Mesenteric fat pad (tissue), 1 donor: ENCODE measurements around the gene CALB2. TPM values are rescaled to one million over a fixed set of nuclear protein-coding genes. Genes with fewer than 3 reads are reported as not detected.

ENCODE experiments used
- DNase-seq: peaks from one replicate; pipeline ENCODE4 v3.0.0-alpha.2; 2020; ENCODE audit warnings: low spot score
- total RNA-seq: library from RNA; stranded (reverse); fragmentation: NEBNext Ultra II Directional; extraction: Animal tissue kit (Norgen Biotek cat#: 25700); gene quantifications from one replicate; pipeline ENCODE4 v1.2.1, GENCODE V29; 2021
- donor health status: DM: yes; HTN: yes; CAD: no.

Gene CALB2
- total RNA-seq, 1 donor from 2014 or later = 190 TPM

DNA sequence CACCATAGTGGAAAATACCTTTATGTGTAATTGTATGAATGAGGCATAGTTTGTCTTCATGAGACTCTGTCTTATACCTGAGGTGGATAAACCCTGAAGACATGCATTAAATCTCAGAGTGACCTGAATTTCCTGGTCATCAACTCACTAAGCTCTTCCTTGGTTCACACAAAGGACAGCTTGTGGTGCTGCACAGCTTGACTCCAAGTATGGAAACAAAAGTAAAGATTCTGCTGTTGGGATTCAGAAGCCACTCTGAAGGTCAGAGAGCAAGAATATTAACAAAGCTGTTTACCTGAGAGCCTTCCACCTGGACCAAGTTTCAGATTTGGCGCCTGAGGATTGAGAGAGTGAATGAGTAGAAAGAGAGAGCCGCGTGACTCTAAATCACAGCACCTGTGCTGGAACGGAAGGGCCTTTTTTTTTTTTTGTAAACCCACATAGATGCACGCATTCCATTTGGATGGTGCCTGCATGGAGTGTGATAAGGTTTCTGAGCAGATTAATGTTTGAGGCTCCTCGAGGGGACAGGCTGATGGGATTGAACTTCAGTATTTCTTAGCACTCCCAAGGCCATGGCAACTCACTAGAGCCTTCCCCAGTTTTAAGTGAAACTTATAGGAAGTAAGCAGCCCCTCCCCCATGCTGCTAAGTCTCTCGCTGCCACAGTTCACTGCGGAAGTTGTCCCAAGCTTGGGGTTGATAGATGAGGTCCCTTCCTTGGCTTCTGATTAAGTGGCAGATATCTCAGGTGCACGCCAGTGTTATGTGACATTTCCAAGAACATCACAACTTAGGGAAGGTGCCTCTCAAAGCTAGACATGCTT lies 28.7 kb downstream of the CALB2 start:
- DNase-seq = no peak

DNA sequence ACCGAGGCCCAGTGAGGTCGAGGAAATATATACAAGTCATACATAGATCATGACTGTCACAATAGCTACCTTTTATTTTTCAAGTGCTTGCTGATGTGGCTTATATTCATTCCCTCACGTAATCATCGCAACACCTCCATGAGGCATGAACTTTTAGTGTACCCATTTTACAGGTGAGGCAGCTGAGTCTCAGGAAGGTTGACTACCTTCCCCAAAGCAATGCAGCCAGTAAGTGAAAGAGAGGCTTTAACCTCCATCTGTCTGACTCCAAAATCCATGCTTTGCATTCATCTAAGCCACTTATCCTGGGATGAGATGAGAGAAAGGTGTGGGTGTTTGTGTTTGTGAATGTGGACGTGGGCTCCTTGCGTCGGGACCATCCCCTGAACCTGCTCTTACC lies 30.8 kb downstream of the CALB2 start:
- no peak for DNase-seq

DNA sequence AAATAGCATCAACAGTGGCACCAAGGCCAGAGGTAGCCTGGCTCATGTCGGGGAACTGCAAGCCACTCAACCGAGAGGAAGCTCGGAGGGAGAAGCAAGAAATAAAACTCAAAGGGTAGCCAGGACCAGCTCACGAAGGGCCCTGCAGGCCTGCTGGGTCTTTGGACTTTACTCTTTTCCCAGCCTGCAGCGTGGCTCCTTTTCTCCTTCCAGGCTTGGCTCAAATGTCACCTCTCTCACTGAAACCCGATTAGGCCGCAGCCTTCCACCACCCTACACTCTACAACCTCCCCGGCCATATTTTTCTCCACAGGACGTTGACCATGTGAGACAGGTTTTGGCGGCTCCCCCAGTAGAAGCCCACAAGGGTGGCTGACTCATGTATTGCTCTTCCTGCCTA lies 38.1 kb downstream of the CALB2 start:
- DNase-seq = no peak

DNA sequence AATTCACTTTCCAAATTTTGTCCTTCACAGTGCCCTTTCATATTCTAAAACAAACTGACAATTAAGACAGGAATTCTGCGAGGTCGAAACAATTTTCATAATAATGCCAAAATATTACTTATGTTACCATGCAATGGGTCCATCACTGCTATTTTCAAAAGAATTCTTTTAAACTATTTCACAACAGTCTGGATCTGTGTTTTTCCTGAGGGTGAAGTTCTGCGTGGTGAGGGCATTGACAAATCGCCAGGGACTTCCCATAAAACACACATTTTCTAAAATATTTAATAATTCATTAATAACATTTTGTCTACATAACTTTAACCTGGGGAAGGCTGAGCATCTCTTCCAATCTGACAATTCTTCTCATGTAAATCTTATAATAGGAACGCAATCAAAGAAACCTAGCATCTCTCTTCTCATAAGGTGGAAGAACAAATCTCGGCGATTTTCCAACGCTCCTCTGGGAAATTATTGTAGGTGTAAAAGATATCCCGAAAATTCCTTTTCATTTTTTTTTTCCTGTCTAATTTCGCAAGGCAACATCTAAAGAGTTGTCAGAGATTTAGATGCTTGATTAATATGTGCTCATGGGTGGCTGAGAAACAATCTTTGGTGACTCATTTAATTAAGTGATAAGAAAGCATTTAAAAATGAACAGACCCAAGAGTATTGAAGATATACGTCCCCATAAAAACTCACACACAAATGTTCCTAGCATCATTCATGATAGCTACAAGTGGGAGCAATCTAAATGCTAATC lies 41.5 kb downstream of the CALB2 start:
- no peak for DNase-seq

DNA sequence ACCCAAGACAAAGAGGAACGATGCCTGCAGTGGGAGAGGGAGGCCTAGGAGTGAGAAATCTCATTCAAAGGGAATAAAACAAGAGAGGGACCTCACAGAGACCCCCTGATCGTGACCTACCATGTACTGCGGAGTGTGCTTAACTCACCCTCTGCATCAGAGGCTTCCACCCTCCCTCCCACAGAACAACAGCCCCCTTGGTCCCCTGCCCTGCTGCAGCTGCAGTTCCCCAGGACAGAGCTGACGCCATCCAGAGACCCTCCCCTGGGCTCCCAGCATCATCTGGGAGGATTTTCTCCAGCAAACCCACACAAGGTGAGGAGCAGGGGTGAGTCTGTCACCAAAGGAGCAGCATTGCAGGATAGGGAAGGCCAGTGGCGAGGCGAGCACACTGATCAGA lies 43.5 kb downstream of the CALB2 start:
- no peak for DNase-seq

DNA sequence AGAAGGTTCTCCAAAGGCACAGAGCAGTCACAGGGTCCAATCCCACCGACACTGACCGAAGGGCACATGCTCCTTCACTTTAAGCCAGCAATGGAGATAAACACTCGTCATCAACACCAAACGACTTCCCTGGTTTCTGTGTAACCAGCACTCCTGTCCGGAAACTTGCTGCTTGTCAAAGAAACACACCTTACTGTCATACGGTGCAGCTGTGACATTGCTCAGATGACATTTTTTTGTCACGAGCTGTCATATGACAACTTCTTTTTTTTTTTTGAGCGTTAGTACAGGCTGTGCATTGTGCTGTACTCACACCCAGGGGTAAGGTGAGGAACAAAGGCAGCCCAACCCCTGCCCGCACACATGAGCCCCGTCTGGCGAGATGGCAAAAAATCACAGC lies 44.2 kb downstream of the CALB2 start:
- DNase-seq = no peak

DNA sequence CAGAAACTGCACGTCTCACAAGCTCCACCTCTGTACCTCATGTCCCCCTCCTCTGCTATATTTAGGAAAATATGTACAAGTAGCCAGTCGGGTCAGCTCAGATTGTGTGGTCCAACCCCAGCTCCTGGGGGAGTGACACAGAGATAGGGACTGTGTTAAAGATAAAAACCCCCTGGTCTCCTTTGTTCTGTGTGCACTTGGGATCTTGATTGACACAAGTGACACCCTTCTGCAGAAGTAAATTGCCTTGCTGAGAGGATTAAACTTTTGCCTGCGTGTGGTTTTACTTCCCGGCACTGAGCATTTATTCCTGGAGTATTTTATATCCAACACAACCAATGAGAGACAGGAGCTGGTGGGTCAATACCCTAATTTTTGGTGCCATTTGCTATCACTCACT lies 45.8 kb downstream of the CALB2 start:
- no peak for DNase-seq

DNA sequence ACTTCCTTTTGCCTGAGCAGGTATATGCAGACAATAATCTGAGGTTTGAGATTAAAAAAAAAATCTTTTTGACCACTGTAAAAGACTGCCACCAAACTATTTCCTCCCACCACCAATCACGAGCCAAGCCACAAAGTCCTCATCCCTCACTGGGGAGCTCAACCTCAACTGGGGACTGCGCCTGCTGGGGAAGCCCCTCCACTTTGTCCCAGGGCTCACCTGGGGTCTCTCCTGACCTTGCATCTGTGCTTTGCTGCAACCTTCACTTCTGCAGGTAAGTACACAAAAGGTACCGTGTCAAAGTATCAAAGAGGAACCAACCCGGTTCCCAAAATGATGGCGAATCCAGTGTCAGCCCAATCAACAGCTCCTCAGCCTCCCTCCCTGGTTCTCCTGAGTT lies 47.8 kb downstream of the CALB2 start:
- no peak for DNase-seq

DNA sequence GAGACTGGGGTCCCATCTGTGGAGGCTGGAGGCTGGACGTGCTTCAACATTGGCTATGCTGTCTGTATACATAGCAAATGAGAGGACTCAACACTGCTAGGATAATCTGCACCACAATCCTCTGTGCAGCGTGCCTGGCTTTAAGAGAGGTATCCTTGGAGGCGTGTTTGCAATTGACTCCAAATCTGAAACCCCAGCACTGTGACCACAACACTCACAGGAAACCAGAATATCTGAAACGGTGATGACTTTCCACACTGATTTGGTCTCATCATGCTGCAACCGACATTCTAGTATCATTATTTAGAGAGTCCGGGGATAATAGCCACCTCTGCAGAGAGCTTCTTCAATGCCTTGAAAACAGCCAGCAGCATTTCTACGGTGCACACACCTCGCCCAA lies 48.2 kb downstream of the CALB2 start:
- DNase-seq = no peak

DNA sequence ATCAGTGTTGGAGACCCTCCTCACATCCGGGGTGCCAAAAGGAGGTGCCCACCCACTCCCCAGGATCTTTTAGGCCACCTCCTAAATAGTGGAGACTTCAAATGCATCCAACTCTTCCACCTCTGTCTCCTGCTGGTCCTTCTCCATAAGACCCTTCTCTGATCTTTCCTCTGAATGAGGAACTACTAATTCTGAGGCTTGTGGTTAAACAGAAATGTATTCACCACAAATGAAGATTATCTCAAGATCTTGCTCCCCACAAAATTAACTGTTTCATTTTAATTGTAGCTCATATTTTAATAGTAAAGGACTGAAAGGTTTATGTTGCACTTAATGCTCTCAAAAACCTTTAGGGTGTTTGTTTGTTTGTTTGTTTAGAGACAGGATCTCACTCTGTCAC lies 49.2 kb downstream of the CALB2 start:
- no peak for DNase-seq

DNA sequence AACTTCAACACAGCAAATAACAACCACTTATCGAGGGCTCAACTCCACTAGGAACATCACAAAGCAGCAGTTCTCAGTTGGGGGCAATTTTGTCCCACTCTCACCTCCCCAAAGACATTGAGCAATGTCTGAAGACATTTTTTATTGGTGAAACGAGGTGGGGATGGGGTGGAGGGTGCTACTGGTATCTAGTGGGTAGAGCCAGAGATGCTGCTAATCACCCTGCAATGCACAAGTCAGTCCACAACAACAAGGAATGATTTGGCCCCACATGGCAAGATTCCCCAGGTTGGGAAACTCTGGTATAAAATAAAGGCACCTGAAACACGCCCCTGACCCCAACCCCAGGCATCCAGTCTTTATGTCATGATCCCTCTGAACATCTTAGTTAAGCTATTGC lies 50.0 kb downstream of the CALB2 start:
- no peak for DNase-seq

DNA sequence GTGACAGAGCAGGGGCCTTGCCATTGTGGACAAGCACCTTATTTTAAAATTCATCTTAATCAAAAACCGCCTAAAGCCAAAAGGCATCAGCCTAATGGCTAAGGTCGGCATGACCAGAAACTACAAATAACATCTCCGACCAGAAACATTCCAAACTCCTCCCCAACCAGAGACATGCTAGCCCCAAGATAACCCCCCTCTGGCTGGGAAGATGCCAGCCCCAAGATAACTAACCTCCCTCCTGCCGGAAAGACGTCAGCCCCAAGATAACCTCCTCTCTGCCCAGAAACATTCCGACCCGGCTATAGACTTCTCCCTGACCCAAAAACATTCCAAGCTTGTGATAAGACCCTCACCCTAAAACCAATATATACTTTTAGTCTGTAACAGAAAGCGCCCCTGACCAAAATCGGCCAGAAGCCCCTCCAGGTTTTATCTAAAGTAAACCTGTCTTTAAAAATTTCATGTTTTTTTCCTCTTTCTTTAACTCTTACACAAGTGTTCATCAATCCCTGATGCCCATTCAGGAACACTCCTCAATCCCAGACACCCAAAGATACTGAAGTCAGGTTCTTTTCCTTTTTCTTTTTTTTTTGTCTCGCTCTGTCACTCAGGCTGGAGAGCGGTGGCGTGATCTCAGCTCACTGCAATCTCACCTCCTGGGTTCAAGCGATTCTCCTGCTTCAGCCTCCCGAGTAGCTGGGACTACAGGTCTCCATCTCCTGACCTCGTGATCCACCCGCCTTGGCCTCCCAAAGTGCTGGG lies 50.7 kb downstream of the CALB2 start:
- no peak for DNase-seq

DNA sequence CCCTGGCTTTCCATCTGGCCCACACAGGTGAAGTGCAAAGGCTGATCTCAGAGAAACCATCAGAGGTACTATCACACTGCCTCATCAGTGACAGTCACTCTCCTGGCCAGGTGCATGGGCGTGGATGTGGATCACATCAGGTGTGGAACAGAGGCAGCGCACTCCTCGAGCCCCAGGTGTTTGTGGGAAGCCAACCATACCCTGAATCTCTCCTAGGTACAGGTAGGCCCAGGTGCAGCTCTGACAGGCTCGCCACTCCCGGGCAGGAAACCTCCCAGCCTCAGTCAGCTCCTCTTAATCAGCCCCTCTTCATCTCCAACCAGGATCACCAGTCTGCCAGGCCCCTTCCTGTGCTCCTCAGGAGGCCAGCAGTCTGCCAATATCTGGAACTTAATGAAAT lies 51.6 kb downstream of the CALB2 start:
- DNase-seq = no peak

DNA sequence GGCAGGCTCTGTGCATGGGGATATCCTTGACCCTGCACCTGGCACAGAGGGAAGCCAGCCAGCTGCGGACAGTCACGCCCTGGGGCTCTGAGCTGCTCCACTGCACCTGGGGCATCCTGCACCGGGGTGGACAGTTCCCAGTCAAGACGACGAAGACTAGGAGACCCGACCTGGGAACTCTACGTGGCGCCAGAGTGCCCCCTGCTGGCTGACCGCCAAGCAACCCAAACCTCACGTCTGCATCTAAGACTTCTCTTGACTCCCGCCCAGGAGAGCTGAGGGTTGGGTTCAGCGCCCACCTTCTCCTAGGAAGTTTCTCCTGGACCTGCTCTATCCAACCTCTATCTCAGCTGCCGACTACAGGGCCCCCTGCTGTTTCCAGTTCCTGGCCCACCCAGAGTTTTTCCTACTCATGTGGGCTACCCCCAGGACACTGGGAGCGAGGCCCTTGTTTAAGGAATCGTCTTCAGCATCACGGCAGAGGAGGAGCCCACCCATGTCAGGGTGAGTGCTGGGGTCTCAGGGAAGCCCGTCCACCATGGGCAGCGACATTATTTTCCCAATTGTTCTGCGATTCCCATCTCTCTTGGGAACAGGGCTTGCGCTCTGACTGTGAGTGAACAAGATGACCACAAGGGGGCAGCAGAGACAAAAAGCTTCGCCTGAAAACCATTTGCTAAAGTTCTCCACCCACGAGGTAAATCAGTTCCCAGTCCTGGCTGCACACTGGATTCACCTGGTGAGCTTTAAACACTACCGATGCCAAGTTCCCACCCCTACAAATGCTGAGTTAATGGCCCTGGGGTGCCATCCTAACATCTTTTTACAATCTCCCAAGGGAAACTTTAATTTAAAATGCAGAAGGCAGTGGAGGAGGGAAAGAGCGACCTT lies 54.0 kb downstream of the CALB2 start:
- peak; percentile 41 for DNase-seq

DNA sequence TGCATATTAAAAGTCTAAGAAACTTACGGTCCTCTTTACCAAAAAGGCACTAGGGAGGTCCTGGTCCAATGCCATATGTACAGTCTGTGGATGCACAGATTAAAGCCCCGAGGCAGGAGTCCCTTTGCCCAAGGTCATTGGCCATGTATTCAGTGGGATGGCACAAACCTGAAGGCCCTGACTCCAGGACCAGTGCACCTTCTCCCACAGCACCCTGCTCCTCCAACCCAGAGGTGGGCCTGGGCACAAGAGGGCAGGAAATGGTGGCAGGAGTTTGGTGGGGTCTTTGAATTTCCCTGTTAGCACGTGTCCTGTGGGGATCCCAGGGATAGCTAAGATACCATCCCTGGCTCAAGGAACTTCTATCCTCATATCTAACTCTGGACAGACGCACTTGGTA lies 54.8 kb downstream of the CALB2 start:
- DNase-seq = peak; percentile 24

DNA sequence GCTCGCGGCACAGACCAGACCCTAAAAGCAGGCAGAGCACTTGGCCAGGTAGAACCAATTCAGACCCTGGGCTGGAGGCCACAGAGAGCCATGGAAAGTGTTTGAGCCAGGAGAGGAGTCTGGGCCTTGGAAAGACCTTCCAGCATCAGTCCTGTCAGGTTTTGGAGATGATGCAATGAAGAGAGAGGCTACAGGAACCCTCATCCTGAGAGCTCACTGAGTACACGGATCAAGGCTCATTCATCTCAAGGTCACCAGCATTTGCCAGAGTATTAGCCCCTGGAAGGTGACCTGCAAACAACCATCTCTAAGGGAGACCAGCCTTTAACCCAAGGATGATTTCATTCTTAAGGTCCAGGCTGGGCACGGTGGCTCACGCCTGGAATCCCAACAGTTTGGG lies 55.5 kb downstream of the CALB2 start:
- no peak for DNase-seq

DNA sequence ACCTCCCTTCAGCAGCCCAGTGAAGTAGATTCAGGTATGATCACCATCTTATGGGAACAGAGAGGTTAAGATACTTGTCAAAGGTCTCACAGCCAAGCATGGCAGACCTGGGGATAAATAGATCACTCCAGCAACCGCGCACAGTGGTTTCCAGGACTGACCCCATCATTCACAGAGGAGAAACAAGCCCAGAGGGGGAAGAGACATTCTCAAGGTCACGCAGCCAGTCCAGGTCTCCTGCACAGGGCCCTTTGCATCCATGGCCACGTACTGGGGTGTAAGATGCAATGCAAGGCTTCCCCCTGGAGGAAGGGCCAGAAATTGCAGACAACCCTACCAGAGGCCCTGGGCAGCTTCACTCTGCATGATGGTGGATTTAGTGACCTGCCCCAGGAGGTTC lies 63.4 kb downstream of the CALB2 start:
- DNase-seq = peak; percentile 51

DNA sequence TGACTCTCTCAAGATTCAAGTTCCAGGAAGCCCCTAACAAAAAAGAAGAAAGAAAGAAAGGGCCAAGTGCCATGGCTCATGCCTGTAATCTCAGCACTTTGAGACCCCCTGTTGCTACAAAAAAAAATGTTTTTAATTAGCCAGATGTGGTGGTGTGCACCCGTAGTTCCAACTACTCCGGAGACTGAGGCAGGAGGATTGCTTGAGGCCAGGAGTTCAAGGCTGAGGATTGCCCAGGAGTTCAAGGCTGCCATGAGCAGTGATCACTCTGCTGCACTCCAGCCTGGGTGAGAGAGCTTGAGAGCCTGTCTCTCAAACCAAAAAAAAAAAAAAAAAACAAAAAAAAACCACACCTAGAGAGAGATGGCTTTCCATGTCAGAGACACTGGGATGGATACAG lies 64.5 kb downstream of the CALB2 start:
- peak; percentile 59 for DNase-seq

DNA sequence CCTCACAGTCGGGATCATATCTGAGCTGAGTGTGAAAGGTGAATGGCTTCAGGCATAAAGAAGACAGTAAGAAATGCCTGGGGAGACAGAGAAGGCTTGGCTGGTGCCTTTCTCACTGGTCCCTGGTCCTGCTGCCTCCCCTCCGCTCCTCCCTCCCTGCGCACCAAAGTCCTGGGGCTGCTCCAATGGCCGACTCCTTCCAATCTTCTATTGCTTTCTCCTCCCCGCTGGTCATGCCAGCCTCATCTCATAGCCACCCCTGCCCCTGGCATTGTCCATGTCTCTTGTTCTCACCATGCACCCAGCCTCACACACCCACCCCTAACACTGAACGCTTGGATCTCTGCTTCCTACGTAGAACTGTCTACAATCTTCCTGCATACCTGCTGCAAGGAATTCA lies 65.3 kb downstream of the CALB2 start:
- DNase-seq = peak; percentile 20

DNA sequence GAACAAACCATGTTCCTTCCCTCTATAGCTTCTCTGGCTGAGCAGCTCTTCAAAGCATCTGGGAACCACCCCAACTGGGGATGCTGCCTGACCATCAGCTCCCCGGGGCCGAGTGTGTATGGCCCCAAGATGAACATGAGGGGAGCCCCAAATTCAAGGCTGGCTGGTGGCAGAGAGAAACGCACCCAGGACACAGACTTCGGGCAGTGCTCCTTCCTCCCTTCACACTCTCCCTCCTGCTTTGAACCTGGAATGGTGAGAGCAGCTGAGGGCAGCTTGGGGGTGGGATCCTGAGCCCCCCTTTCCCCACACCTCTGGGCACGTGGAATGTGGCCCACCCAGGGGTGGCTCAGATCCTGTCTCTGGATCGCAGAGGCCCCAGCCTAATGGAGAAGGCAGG lies 66.1 kb downstream of the CALB2 start:
- peak; percentile 62 for DNase-seq

DNA sequence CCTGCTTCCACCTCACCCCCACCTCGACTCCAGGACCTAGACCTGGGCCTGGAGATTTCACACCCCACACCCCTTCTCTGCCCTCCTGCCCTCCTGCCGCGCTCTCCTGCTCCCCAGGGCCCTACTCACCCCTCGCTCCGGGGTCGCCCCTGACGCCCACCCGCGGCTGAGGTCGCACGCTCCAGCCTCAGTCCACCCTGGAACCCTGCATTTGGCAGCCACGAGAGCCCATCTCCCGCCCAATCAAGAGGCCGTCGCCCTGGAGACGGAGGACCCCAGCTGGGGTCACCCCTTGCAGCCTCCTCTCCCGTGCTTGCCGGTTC lies 67.2 kb downstream of the CALB2 start:
- DNase-seq = no peak
